ENCODE measurements around the gene CLDN8.

Gene CLDN8

DNA sequence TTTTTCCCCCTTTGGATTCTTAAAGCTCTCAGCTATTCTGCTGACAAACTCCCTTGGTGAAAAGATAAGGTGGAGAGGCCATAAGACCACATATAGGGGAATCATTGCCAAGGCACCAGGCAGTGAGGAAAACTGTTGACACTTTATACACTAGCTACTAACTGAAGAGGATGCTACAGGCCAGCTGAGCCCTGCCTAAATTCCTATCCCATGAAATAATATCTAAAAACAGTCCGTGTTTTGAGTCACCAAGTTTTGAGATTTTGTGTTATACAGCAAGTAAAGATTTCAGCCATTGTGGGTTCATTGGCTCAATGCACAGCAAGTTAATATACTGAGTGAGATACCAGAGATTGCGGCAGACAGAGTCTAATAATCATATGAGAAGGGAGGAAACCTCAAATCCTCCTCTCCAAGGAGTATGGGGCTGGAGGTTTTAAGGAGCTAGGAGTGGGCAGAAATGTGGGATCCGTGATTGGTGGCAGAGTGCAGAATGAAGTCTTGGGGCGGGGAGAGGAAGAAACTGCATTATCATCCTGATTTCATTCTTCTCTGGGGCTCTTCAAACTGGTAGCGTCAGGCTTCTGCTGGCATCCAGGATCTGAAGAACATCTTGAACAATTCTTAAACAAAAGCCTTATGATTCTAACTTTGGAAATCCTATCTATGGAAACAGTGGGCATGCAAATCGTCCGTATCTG lies 9.2 kb downstream of the CLDN8 start:
- DNase-seq, result no peak

DNA sequence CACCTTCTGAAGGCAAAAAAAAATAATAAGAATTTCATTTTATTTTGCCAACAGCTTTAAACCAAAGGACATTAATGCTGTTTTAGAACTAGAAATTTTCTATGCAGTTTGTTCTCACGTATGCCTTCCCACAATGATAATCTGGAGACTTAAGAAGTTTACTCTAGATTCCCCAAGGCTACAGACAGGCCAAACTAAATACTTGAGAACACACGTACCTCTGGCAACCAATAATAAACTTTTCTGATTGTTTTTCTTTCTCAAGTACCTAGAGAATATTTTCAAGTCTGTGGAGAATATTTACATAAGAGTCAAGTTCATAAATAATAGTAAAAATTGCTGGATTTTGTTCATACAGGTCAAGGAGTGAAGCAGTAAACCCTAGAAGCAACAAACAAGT lies 15.9 kb downstream of the CLDN8 start:
- no peak for DNase-seq

DNA sequence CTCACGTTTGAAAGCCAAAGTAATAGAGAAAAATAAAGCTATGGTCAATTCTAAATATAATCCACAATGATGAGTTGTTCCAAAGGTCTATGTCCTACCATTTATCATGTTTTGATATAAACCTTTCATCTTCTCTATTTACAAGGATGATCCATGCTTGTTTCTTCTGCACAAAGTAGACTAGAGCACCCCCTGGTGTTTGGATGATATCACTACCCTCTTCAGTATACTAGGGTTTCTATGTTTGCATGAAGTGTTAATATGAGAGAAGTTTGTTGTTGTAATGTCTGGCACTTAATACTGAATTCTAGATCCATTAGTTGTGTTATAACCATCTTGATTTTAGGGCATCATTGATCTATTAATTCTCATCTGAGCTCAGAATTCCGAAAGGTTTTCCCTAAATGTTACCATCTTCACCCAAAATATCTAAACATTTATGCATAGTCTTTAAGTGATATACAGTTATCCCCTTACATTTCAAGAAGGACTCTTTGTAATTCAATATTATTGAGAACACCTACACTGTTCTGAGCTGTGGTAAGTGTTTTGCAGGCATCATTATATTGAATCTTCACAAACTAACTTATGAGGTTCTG lies 21.1 kb downstream of the CLDN8 start:
- DNase-seq, result peak in 1 of 58 donors; percentile 1

DNA sequence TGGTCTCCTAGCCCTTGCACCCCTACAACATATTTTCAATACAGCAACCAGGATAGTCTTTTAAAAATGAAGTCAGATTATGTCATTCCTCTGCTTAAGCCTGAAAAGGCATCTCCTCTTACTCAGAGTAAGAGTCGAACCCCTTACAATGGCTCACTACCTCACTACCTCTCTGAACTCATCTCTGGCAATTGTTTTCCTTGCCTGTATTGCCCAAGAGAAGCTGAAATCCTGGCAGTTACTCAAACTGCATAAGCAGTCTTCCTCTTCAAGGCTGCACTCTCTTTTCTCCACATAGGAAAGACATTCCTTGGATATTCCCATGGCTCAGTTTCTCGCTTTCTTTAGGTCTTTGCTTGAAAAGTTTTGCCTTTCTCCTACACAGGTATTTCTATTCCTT lies 22.7 kb downstream of the CLDN8 start:
- no peak for DNase-seq

DNA sequence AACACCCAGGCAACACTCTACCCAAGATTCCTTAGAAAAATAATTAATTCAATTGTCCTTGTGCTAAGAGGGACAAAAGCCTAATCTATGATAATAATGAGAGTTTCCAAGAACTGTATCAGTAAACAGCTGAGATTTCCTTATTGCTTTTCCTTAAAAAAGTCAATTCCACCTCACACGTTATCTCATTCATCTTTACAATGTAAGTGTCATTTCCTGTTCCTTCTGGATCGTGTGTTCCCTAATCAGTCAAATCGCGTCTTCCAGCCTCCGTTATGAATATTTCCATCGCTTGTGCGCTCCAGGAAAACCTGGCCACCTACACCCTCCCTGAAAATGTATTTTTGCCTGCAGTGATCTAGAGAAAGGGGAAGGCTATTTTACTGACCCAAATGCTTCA lies 25.3 kb downstream of the CLDN8 start:
- no peak for DNase-seq

DNA sequence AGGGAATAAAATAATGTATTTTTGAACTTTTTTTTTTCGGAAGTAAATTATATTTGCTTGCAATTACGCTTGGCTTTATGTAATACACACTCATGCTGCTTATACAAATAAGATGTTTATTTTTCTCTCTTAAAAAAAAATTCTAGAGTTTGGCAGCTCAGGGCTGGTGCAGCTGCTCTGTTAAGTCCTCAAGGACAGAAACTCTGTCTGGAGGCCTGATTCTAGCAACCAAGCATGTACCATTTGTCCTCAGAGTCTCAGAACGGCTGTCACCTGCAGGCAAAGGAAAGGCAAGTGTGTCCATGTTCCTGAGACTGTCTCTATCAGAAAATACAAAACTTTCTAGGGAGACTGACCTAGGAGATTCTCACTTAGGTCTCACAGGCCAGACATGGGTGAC lies 26.1 kb downstream of the CLDN8 start:
- no peak for DNase-seq

DNA sequence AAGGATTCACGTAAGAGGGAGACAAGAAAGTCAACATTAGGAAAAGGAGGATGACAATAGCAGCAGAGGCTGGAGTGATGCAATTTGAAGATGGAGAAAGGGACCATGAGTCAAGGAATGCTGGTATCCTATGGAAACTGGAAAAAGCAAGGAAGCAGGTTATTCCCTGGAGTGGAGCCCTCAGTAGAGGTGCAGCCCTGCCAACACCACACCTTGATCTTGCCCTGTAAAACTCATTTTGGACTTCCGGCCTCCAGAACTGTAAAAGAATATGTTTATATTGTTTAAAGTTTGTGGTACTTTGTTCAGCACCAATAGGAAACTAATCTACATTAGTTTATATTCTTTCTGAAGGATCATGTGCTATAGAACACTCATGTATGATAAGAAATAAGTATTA lies 29.7 kb downstream of the CLDN8 start:
- DNase-seq, result no peak

DNA sequence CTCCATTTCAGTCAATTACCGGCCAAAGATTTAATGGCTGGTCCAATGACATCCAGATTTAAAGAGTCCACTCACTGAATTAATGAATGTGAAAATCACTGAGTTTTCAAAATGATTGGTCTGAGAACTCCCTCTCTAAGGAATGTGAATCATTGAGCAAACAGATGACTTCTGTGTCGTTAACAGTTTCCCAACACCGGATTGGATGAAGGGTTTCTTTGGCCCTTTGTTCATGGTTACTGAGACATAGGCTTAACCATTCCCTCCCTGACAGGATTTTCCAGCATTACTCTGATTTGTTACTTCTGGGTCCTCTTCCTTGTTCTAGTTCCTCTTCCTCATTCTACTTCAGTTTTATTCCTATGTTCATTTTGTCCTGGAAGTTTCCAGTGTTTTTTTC lies 47.8 kb downstream of the CLDN8 start:
- DNase-seq, result no peak

DNA sequence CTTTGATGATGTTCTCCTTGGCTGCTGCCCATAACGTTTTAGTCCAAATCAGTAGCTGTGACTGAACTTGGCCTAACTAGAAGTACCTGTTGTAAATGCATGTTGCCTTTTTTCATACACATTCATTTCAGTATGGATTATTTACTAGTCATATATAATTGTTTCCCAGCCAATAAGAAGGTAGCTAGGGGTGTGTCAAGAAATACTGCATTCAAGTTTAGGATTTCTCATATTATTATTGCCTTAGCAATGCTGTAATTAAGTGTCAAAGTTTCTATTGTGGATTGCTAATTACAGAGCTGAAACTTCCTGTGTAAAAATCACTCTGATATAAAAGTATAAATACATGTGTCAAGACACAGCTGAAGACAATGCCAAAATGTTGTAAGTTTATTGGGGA lies 49.2 kb downstream of the CLDN8 start, which contains the start of gene CLDN17:
CLDN17 (minus strand) TSS at position 101 of the 400 bp plus-strand sequence. CDS start 188 bp downstream, outside the sequence.
- no peak for DNase-seq

DNA sequence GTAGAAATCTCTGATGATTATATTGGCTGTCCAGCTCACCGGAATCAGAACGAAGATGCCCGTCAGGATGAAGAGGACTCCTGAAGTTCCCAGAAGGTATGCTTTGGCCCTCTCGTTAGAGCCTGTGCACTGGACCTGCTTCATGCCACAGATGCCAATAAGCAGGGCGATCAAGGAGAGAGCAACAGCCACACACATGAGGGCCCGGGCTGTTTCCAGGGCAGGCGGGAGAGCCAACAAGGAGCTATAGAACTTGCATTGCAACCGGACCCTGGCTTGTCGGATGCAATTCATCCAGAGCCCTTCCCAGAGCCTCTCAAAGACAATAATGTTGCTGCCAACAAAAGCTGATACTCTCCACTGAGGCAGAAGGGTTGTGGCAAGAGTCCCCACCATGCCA lies 49.7 kb downstream of the CLDN8 start:
- DNase-seq, result no peak

DNA sequence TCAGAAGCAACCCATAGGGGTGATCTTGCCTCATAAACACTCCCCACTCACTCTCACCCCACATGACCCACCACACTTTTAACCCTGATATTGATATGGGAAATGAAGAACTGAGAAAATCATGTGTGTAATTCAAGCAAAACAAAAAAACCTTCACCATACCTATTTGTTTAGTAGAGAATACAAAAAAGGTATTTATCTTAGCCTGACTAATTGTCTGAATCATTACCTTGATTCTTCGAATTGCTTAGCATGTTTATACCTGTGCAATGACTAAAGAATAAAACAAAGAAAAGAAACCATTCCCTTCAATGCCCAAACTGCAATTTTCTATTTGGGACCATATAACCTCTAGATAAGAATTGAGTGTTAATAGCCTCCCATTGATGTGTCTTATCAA lies 51.1 kb downstream of the CLDN8 start:
- DNase-seq, result no peak

Measured in anterior cingulate cortex (tissue), 58 donors.